D721Med (cell line): ENCODE measurements around the gene ANKRD39.

Experiments
- DNase-seq: peaks from one replicate; pipeline ENCODE4 v3.0.0; 2011; ENCODE audit warnings: low spot score; ENCODE audit not compliant: insufficient read length
- FAIRE-seq: peaks from 2 replicates; lab custom pipeline; 2011; peaks lifted over from hg19 to GRCh38; lab: Jason Lieb, UNC
- TF ChIP-seq, protein P1 (sequence below): IDR thresholded peaks from 2 replicates; pipeline ENCODE4 v1.5.1; 2012; ENCODE audit warnings: mild to moderate bottlenecking, control low read depth; ENCODE audit not compliant: insufficient read depth; ENCODE audit errors: missing control alignments

ANKRD39 gene

GRCh38 chr2:96839293-96839874, 18.4 kb downstream of the ANKRD39 start:
- DNase-seq: no peak
- TF ChIP-seq, protein P1, sequence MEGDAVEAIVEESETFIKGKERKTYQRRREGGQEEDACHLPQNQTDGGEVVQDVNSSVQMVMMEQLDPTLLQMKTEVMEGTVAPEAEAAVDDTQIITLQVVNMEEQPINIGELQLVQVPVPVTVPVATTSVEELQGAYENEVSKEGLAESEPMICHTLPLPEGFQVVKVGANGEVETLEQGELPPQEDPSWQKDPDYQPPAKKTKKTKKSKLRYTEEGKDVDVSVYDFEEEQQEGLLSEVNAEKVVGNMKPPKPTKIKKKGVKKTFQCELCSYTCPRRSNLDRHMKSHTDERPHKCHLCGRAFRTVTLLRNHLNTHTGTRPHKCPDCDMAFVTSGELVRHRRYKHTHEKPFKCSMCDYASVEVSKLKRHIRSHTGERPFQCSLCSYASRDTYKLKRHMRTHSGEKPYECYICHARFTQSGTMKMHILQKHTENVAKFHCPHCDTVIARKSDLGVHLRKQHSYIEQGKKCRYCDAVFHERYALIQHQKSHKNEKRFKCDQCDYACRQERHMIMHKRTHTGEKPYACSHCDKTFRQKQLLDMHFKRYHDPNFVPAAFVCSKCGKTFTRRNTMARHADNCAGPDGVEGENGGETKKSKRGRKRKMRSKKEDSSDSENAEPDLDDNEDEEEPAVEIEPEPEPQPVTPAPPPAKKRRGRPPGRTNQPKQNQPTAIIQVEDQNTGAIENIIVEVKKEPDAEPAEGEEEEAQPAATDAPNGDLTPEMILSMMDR: no peak
- no peak for FAIRE-seq

- TF ChIP-seq, protein P1: no peak
- DNase-seq (no peak), FAIRE-seq (no peak)
Observed at GRCh38 chr2:96838345-96839292, 19.2 kb downstream of the ANKRD39 start.

DNA sequence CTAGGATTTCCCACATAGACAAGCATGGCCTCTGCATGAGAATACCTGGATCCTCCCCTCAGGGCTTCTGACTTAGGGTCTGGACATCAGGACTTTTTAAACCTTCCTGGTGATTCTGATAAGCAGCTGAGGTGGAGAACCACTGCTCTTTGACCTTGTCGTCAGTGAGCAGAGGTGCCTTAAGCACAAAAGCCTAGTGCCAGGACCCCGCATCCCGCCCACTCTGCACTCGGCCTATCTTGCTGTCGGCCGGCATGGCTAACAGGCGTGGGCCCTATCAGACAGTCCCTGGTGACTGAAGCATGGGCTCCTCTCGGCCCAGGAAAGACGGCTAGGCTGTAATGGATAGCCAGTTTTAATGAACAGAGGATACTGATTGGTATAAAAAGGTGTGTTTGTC, 20.2 kb downstream of the ANKRD39 start:
- no peak for DNase-seq
- no peak for FAIRE-seq
- TF ChIP-seq, protein P1: no peak

DNA sequence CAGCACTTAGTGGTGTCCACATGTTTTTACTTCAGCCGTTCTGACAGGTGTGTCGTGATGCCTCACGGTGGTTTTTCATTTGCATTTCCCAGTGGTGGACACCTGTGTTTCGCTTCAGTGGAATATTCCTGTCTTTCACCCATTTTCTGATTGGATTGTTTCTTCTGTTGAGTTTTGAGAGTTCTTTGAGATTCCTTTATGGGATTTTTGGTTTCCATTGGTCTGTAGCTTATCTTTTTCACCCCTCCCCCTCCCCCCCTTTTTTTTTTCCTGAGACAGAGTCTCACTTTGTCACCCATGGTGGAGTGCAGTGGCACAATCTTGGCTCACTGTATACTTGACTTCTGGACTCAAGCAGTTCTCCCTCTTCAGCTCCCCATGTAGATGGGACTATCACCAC, 22.0 kb downstream of the ANKRD39 start:
- DNase-seq (no peak), FAIRE-seq (no peak)
- TF ChIP-seq, protein P1: no peak

GRCh38 chr2:96832754-96833507, 24.9 kb downstream of the ANKRD39 start:
- no peak for FAIRE-seq

GRCh38 chr2:96832408-96832753, 25.4 kb downstream of the ANKRD39 start:
- no peak for FAIRE-seq
- TF ChIP-seq, protein P1: no peak
- no peak for DNase-seq

More at GRCh38 chr2:96832754-96833507, 24.9 kb downstream of the ANKRD39 start:
- no peak for DNase-seq
- TF ChIP-seq, protein P1: no peak
